ENCODE data around the gene HEATR5A.
"Not testable (repeated sequence)": the region's sequence is repeated elsewhere in the genome, so short reads cannot be mapped to it uniquely, and the experiment has no call there.

Gene HEATR5A

GRCh38 chr14:31388687-31389413 is 31.5 kb downstream of the HEATR5A start:
- DNase-seq (ENCODE audit: low spot score) = no peak

- DNase-seq (ENCODE audit: low spot score) = no peak
These were observed 33.3 kb downstream of the HEATR5A start for GRCh38 chr14:31387091-31387490.

GRCh38 chr14:31386271-31386670 is 34.1 kb downstream of the HEATR5A start:
- DNase-seq (ENCODE audit: low spot score) = no peak

- no peak for DNase-seq (ENCODE audit: low spot score)
These were observed 38.1 kb downstream of the HEATR5A start for GRCh38 chr14:31382221-31382620.

GRCh38 chr14:31380106-31380505 is 40.2 kb downstream of the HEATR5A start:
- no peak for DNase-seq (ENCODE audit: low spot score)

- DNase-seq (ENCODE audit: low spot score) = not testable (repeated sequence)
These were observed 41.0 kb downstream of the HEATR5A start for GRCh38 chr14:31379125-31379947.

- no peak for DNase-seq (ENCODE audit: low spot score)
These were observed 42.9 kb downstream of the HEATR5A start for GRCh38 chr14:31377433-31377832.

GRCh38 chr14:31371646-31372045 is 48.7 kb downstream of the HEATR5A start:
- no peak for DNase-seq (ENCODE audit: low spot score)

- no peak for DNase-seq (ENCODE audit: low spot score)
These were observed 56.8 kb downstream of the HEATR5A start for GRCh38 chr14:31363331-31364073.

GRCh38 chr14:31362746-31363145 is 57.6 kb downstream of the HEATR5A start:
- DNase-seq (ENCODE audit: low spot score) = no peak

GRCh38 chr14:31361761-31362160 is 58.6 kb downstream of the HEATR5A start:
- not testable (repeated sequence) for DNase-seq (ENCODE audit: low spot score)

GRCh38 chr14:31360919-31361662 is 59.3 kb downstream of the HEATR5A start:
- DNase-seq (ENCODE audit: low spot score) = no peak

- no peak for DNase-seq (ENCODE audit: low spot score)
These were observed 63.1 kb downstream of the HEATR5A start for GRCh38 chr14:31357279-31357678.

- DNase-seq (ENCODE audit: low spot score) = no peak
These were observed 74.3 kb downstream of the HEATR5A start for GRCh38 chr14:31346097-31346496.

- DNase-seq (ENCODE audit: low spot score) = no peak
These were observed 79.1 kb downstream of the HEATR5A start for GRCh38 chr14:31341280-31341679.

GRCh38 chr14:31340297-31341063 is 79.9 kb downstream of the HEATR5A start:
- DNase-seq (ENCODE audit: low spot score) = no peak

- no peak for DNase-seq (ENCODE audit: low spot score)
These were observed 80.6 kb downstream of the HEATR5A start for GRCh38 chr14:31339743-31340142.

GRCh38 chr14:31337331-31337730 is 83.0 kb downstream of the HEATR5A start:
- no peak for DNase-seq (ENCODE audit: low spot score)

GRCh38 chr14:31336646-31337045 is 83.7 kb downstream of the HEATR5A start:
- no peak for DNase-seq (ENCODE audit: low spot score)

GRCh38 chr14:31331395-31331794 is 89.0 kb downstream of the HEATR5A start:
- DNase-seq (ENCODE audit: low spot score) = not testable (repeated sequence)

- DNase-seq (ENCODE audit: low spot score) = not testable (repeated sequence)
These were observed 90.4 kb downstream of the HEATR5A start for GRCh38 chr14:31329876-31330521.

All from COLO829 (cell line).